Measurements from ENCODE around the gene OSBPL6.

DNA sequence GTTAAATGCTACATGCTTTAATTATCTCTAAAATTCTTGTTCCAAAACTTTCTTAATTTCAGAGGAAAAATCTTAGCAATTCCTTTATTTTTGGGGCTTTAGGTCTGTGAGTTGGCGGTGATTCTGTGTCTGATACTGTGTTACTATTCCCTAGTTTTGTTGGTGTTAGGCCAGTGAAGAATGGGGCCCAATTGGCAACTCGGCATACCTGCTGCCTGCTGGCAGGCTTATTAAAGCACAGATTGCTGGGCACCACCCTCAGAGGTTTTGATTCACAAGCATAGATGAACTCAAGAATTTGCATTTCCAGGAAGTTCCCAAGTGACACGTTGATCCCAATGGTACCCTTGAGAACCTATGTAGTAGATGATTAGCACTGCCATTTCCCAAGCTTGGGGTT, 101.6 kb downstream of the OSBPL6 start:
- TF ChIP-seq CTCF (tag by site-specific recombination; IDR thresholded peaks at IDR 0.05) (no peak), ZNF660 (tag by site-specific recombination; IDR thresholded peaks at IDR 0.05) (no peak), ZNF324 (tag by site-specific recombination; IDR thresholded peaks at IDR 0.05) (no peak), ZNF175 (tag by site-specific recombination; IDR thresholded peaks at IDR 0.05) (no peak), ZFP37 (tag by site-specific recombination; IDR thresholded peaks at IDR 0.05) (no peak), ZNF274 (IDR thresholded peaks at IDR 0.05; ENCODE audit: low read length) (no peak), ZNF274 (tag by site-specific recombination; IDR thresholded peaks at IDR 0.05; ENCODE audit: borderline replicate concordance) (no peak), ZNF571 (tag by site-specific recombination; IDR thresholded peaks at IDR 0.05) (no peak), ZNF792 (tag by site-specific recombination; IDR thresholded peaks at IDR 0.05) (no peak), ZNF211 (tag by site-specific recombination; IDR thresholded peaks at IDR 0.05; ENCODE audit: low read depth) (no peak), EGR2 (tag by site-specific recombination; IDR thresholded peaks at IDR 0.05; ENCODE audit: low read depth) (no peak), ZNF148 (tag by site-specific recombination; IDR thresholded peaks at IDR 0.05; ENCODE audit: borderline replicate concordance) (no peak), ZNF138 (tag by site-specific recombination; IDR thresholded peaks at IDR 0.05; ENCODE audit: borderline replicate concordance) (no peak)
- TF ChIP-seq, protein P1, sequence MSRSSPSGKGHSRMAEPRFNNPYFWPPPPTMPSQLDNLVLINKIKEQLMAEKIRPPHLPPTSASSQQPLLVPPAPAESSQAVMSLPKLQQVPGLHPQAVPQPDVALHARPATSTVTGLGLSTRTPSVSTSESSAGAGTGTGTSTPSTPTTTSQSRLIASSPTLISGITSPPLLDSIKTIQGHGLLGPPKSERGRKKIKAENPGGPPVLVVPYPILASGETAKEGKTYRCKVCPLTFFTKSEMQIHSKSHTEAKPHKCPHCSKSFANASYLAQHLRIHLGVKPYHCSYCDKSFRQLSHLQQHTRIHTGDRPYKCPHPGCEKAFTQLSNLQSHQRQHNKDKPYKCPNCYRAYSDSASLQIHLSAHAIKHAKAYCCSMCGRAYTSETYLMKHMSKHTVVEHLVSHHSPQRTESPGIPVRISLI (tag by site-specific recombination; IDR thresholded peaks at IDR 0.05): no peak

Data from HEK293 (cell line).